OCI-LY1 (cell line): ENCODE data around the gene SUPT3H.

ENCODE experiments used
- H2AFZ ChIP-seq: fragments of 200-600 bp; sonication (generic), shearing (Covaris generic); 2 replicates; pipeline ENCODE4 v1.6.0; 2014; ENCODE audit warnings: antibody characterized with exemption, mild to moderate bottlenecking, low read length
- H3F3A ChIP-seq: fragments of 200-600 bp; sonication (generic), shearing (Covaris generic); 2 replicates; pipeline ENCODE4 v1.6.0; 2014; ENCODE audit warnings: mild to moderate bottlenecking, antibody characterized with exemption, low read length, moderate library complexity; ENCODE audit not compliant: insufficient read depth
- H3K27ac ChIP-seq: fragments of 200-600 bp; sonication (generic); 2 replicates; pipeline ENCODE4 v1.5.1; 2014; ENCODE audit warnings: low read length, mixed run types, mild to moderate bottlenecking, low read depth; ENCODE audit not compliant: poor library complexity, severe bottlenecking
- H3K27me3 ChIP-seq: fragments of 200-600 bp; sonication (generic); 2 replicates; pipeline ENCODE4 v1.6.0; 2014; ENCODE audit warnings: antibody characterized with exemption, mild to moderate bottlenecking, low read length, moderate library complexity; ENCODE audit not compliant: insufficient read depth
- H3K36me3 ChIP-seq: fragments of 200-600 bp; sonication (generic); 2 replicates; pipeline ENCODE4 v1.6.1; 2014; ENCODE audit warnings: mild to moderate bottlenecking, antibody characterized with exemption, low read length, moderate library complexity, mixed read lengths; ENCODE audit not compliant: insufficient read depth
- H3K4me1 ChIP-seq: fragments of 200-600 bp; sonication (generic); 2 replicates; pipeline ENCODE4 v1.5.1; 2014; ENCODE audit warnings: mild to moderate bottlenecking, low read length, moderate library complexity; ENCODE audit not compliant: insufficient read depth, severe bottlenecking
- H3K4me2 ChIP-seq: fragments of 200-600 bp; sonication (generic), shearing (Covaris generic); 2 replicates; pipeline ENCODE4 v1.6.1; 2014; ENCODE audit warnings: low read length
- H3K4me3 ChIP-seq: fragments of 200-600 bp; sonication (generic); 2 replicates; pipeline ENCODE4 v1.5.1; 2014; ENCODE audit warnings: low read length, low read depth, mild to moderate bottlenecking, mixed read lengths; ENCODE audit not compliant: poor library complexity, severe bottlenecking
- H3K79me2 ChIP-seq: fragments of 200-600 bp; shearing (Covaris generic); 2 replicates; pipeline ENCODE4 v1.6.1; 2016; ENCODE audit warnings: mixed run types, low read length, mixed read lengths; ENCODE audit not compliant: insufficient read depth
- H3K9ac ChIP-seq: fragments of 200-600 bp; sonication (generic), shearing (Covaris generic); 2 replicates; pipeline ENCODE4 v1.6.1; 2014; ENCODE audit warnings: mild to moderate bottlenecking, low read length, mixed read lengths
- H3K9me2 ChIP-seq: fragments of 200-600 bp; sonication (generic), shearing (Covaris generic); 2 replicates; pipeline ENCODE4 v1.6.1; 2014; ENCODE audit warnings: low read depth, mild to moderate bottlenecking, low read length, mixed read lengths
- H3K9me3 ChIP-seq: fragments of 200-600 bp; shearing (Covaris generic); 2 replicates; pipeline ENCODE4 v1.6.1; 2014; ENCODE audit warnings: low read length, mixed read lengths
- H4K20me1 ChIP-seq: fragments of 200-600 bp; sonication (generic), shearing (Covaris generic); 2 replicates; pipeline ENCODE4 v1.6.0; 2016; ENCODE audit warnings: mild to moderate bottlenecking, low read length; ENCODE audit not compliant: insufficient read depth
- EZH2 ChIP-seq: fragments of 200-600 bp; sonication (generic), shearing (Covaris generic); IDR thresholded peaks from 2 replicates; pipeline ENCODE4 v1.8.0; 2017; ENCODE audit warnings: borderline replicate concordance, mixed run types, mild to moderate bottlenecking, antibody characterized with exemption, low read length, moderate library complexity, mixed read lengths
- TF ChIP-seq, protein P1 (sequence below): fragments of 200-600 bp; sonication (generic), shearing (Covaris generic); IDR thresholded peaks from 2 replicates; pipeline ENCODE4 v1.5.1; 2017; ENCODE audit warnings: mild to moderate bottlenecking, antibody characterized with exemption, low read length, moderate library complexity, mixed read lengths

The SUPT3H gene

DNA sequence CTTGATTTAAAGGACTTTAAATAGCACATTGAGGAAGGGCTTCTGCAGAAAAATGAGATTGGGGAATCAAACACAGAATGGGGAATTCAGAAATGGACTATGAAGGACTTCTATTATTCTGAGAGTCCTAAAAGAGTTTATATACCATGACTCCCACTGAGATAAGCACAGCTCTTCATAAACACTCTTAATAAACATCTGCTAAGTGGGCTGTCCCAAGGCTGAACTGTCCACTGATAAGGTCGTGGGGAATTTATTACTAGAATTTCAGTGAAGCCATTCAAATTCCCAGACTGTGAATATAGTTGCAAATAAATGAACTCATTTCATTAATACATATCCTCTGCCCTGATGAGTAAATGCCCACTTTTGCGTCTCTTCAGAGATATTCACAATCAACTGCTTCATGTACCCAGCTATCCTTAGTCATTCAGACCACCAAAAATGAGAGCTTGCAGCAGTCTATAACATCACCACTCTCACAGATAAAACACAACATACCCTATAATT is 517.8 kb downstream of the SUPT3H start:
- Histone ChIP-seq H3K4me2 (no peak overlapping the region), H3K9me3 (no peaks in the 10 kb centered on the region), H3K9me2 (no peaks in the 10 kb centered on the region), H3K79me2 (no peaks in the 10 kb centered on the region), H4K20me1 (no peaks in the 10 kb centered on the region), H2AFZ (no peak overlapping the region), H3K36me3 (no peaks in the 10 kb centered on the region), H3K27me3 (no peaks in the 10 kb centered on the region), H3K4me3 (no peak overlapping the region), H3K9ac (no peak overlapping the region), H3K27ac (no peak overlapping the region), H3K4me1 (no peaks in the 10 kb centered on the region), H3F3A (no peaks in the 10 kb centered on the region)
- TF ChIP-seq EZH2: no peak
- TF ChIP-seq, protein P1, sequence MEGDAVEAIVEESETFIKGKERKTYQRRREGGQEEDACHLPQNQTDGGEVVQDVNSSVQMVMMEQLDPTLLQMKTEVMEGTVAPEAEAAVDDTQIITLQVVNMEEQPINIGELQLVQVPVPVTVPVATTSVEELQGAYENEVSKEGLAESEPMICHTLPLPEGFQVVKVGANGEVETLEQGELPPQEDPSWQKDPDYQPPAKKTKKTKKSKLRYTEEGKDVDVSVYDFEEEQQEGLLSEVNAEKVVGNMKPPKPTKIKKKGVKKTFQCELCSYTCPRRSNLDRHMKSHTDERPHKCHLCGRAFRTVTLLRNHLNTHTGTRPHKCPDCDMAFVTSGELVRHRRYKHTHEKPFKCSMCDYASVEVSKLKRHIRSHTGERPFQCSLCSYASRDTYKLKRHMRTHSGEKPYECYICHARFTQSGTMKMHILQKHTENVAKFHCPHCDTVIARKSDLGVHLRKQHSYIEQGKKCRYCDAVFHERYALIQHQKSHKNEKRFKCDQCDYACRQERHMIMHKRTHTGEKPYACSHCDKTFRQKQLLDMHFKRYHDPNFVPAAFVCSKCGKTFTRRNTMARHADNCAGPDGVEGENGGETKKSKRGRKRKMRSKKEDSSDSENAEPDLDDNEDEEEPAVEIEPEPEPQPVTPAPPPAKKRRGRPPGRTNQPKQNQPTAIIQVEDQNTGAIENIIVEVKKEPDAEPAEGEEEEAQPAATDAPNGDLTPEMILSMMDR: no peak

DNA sequence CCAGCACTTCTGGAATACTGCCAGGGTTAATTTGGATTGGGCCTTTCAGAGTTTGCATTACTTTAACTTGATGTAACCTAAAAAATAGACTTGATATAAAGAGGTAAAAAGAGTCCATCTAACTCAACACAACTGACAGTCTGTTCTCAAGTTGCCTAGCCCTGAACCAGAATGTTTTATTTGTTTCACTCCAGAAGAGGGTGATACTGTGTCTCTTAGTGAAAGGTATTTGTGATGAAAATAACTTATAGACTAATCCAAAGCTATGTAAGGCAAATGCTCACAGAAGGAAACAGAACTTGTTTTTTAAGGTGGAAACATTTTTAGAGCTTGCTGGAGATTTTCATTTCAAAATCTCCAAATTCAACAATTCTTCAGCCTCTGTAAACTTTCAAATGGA is 518.7 kb downstream of the SUPT3H start:
- Histone ChIP-seq H3K27me3 (no peaks in the 10 kb centered on the region), H3K9me2 (no peaks in the 10 kb centered on the region), H3K4me2 (no peak overlapping the region), H3K4me3 (no peak overlapping the region), H4K20me1 (no peaks in the 10 kb centered on the region), H3K9ac (no peak overlapping the region), H3K9me3 (no peaks in the 10 kb centered on the region), H2AFZ (no peak overlapping the region), H3K36me3 (no peaks in the 10 kb centered on the region), H3K4me1 (no peaks in the 10 kb centered on the region), H3K79me2 (no peaks in the 10 kb centered on the region), H3F3A (no peaks in the 10 kb centered on the region), H3K27ac (no peak overlapping the region)
- no peak for TF ChIP-seq EZH2
- TF ChIP-seq, protein P1: no peak

DNA sequence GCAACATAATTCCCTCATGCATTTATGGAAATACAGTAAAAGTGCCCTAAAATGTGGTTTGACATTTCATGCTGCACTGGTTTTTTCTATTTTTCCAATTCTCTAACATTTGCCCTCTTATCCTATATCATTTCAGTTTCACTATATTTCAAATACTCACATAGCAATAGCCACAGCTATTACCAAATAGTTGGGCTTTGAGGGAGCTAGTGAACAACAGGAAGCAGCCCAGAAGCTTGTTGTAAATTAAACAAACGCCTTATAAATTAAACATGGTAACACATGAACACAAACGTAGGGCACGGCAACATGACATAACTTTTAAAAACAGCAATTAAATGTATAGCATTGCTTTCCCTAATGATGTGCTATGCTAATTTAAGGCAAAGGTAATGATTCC is 521.3 kb downstream of the SUPT3H start:
- no peaks in the 10 kb centered on the region for H3F3A ChIP-seq
- no peaks in the 10 kb centered on the region for H3K27me3 ChIP-seq
- no peaks in the 10 kb centered on the region for H4K20me1 ChIP-seq
- no peaks in the 10 kb centered on the region for H3K9me2 ChIP-seq
- H2AFZ ChIP-seq: no peak overlapping the region
- H3K36me3 ChIP-seq: no peaks in the 10 kb centered on the region
- H3K4me1 ChIP-seq: no peaks in the 10 kb centered on the region
- no peaks in the 10 kb centered on the region for H3K79me2 ChIP-seq
- no peaks in the 10 kb centered on the region for H3K9me3 ChIP-seq
- H3K4me3 ChIP-seq: no peak overlapping the region
- no peak for TF ChIP-seq EZH2
- TF ChIP-seq, protein P1: no peak
- H3K9ac ChIP-seq: no peak overlapping the region
- no peak overlapping the region for H3K27ac ChIP-seq
- no peak overlapping the region for H3K4me2 ChIP-seq
